NCI-H510A (cell line): ENCODE results near the gene AVPI1.

Source experiments
- DNase-seq: peaks from one replicate; lab custom pipeline; 2025; lab: John Stamatoyannopoulos, UW

AVPI1 gene

GRCh38 chr10:97686962-97687784 is at the start of gene AVPI1:
Gene AVPI1 (minus strand): TSS chr10:97687241. CDS start chr10:97679905, 7,336 bp downstream.
- peak; percentile 99 for DNase-seq

- no peak for DNase-seq
These were observed 49.4 kb upstream of the AVPI1 start for GRCh38 chr10:97736403-97736901.

- DNase-seq = no peak
These were observed 47.0 kb upstream of the AVPI1 start for GRCh38 chr10:97734021-97734420.

DNA sequence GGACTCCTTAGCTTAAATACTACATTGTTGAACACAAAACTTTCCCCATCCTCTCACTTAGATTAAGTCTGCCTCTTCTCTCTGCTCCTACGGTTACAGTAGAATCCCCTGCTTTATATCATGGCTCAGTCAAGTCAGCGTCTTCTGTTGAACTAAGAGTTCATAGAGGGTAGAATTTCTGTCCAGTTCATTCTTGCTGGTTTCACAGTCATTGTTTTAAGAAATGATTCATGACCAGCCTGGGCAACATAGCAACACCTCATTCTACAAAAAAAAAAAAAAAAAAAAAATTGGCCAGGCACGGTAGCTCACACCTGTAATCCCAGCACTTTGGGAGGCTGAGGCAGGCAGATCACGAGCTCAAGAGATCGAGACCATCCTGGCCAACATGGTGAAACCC is 46.2 kb upstream of the AVPI1 start:
- no peak for DNase-seq

GRCh38 chr10:97732052-97732359 is 45.0 kb upstream of the AVPI1 start:
- no peak for DNase-seq

- peak; percentile 24 for DNase-seq
These were observed 44.5 kb upstream of the AVPI1 start for GRCh38 chr10:97731346-97732051.

- no peak for DNase-seq
These were observed 42.0 kb upstream of the AVPI1 start for GRCh38 chr10:97729014-97729413.

- no peak for DNase-seq
These were observed 39.7 kb upstream of the AVPI1 start for GRCh38 chr10:97726636-97727178.

DNA sequence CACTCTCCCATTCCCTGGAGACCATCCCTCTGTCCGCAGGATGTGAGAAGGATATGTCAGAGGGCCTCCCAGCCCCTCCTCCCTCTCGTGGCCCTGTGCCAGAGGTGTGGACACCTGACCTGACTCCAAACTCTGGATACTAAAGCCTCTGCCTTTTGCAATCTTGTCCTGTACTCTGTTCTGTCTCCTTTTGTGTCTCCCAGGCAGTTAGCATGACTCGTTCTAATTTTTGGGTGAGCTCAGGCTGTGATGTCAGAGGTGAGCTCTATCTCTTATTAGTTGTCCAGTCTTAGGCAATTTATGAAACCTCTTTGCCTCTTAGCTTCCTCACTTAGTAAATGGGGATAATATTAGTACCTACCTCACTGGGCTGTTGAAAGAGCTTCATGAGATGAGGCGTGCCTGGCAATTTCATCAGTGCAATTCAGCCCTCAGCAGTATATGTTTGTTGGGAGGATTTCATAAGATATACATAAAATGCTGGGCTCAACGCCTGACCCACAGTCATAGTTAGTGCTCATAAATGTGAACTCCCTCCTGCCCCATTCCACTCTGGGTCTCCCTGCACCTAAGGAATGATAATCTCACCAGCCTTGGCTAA is 37.4 kb upstream of the AVPI1 start:
- no peak for DNase-seq

DNA sequence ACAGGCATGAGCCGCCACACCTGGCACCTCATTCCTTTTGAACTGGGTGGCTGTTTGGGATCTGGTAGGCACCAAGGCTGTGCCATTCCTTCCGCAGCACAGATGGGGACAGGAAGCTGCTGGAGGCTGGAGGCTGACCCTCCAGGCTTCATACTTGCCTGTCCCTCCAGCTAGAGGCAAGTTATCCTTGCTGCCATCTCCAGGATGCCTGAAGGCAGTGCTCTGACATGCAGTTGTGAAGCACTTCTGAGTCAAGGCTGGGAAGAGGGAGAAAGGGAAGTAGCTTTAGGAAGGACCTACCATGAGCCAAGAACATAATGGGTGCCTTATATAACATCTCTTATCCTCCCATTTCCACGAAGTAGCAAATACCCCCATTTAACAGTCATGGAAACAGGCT is 36.0 kb upstream of the AVPI1 start:
- no peak for DNase-seq

GRCh38 chr10:97721871-97722780 is 35.1 kb upstream of the AVPI1 start:
- no peak for DNase-seq

GRCh38 chr10:97719602-97720001 is 32.6 kb upstream of the AVPI1 start:
- DNase-seq = no peak

GRCh38 chr10:97718659-97719142 is 31.7 kb upstream of the AVPI1 start:
- peak; percentile 86 for DNase-seq

DNA sequence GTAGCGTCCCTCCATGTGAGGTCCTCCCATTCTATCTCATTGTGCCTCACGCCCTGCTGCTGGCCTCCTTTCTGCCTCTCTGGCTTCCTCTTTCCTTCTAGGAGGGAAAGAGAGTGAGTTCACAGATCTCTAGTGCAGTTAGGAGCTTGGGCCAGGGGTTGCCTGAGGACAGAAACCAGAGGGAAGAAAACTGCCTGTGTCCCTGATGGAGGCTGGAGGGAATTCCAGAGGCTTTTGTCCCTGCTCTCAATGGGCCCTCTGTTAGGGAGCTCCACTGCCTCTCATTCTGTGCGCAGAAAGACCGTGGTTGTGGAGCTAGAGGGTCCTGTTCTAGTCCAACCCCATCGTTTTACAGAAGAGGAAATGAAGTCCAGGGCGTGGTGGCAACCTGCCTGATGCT is 31.1 kb upstream of the AVPI1 start:
- DNase-seq = no peak

DNA sequence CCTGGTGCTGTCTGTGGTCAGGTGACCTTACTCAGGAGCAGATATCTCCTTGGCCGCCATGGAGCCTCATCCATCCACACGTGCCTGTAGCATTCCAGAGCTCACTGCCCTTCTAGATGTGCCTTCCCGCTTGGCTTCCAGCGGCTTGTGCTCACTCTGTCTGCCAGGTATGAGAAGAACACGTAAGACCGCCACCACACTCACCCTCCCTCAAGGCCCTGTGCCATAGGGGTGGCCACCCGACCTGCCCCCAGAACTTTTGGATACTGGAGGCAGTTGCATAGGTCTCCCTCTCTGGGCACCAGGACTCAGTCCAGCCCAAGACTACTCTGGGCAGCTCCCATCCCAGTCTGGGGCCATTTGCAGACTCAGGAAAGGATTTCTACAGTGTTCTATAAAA is 30.6 kb upstream of the AVPI1 start:
- DNase-seq = no peak

DNA sequence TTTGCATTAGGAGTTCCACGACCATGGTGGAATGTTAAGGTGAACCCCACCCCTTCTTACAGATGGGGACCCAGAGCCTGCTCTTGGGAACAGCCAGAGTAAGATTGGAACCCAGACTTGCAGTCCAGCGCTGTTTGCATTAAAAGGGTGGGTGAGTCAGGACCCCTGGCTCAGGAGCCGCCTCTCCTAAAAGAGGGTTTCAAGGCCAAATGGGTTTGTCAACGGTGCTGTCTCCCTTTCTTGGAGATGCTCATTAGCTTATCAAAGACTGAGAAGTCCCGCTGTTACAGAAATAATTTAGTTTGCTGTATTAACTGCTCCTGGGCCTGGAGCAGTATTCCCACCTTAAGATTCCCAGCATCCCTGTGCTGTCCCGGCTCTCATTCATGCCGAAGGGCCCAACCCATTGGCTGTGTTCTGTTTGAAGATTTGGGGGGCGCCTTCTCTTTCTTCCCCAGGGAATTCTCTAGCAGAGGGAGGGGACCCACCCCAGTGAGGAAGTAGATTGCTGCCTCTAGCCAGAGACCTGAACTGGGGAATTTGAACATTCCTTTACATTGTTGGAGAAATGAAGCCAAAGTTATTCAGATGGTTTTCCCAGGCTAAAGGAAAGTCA is 28.3 kb upstream of the AVPI1 start:
- no peak for DNase-seq

- no peak for DNase-seq
These were observed 27.6 kb upstream of the AVPI1 start for GRCh38 chr10:97714401-97715258.

DNA sequence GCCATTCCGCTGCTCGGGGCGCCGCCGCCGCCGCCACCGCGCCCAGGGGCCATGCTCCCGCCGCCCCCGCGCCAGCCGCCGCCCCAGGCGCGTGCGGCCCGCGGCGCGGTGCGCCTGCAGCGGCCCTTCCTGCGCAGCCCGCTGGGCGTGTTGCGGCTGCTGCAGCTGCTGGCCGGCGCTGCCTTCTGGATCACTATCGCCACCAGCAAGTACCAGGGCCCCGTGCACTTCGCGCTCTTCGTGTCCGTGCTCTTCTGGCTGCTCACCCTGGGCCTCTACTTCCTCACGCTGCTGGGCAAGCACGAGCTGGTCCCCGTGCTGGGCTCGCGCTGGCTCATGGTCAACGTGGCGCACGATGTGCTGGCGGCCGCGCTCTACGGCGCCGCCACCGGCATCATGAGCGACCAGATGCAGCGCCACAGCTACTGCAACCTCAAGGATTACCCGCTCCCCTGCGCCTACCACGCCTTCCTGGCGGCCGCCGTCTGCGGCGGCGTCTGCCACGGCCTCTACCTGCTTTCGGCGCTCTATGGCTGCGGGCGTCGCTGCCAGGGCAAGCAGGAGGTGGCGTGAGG is 26.9 kb upstream of the AVPI1 start:
- DNase-seq = peak; percentile 63

- DNase-seq = peak; percentile 54
These were observed 26.3 kb upstream of the AVPI1 start, which contains the start of gene MARVELD1 for GRCh38 chr10:97713339-97713825. Gene MARVELD1 (plus strand): TSS chr10:97713730. CDS start chr10:97713877, 147 bp downstream.
